CD4-positive, CD25-positive, alpha-beta regulatory T cell (primary cell): ENCODE results near the gene CNTNAP2. TPM values are rescaled to one million over a fixed set of nuclear protein-coding genes. Genes with fewer than 3 reads are reported as not detected.
"Not testable (repeated sequence)": the region's sequence is repeated elsewhere in the genome, so short reads cannot be mapped to it uniquely, and the experiment has no call there.

ENCODE experiments used
- ATAC-seq, 2 donors: fragments of 150-1000 bp; cut with Tn5 transposase; one replicate each; pipeline ENCODE4 v1.10.0; 2021; ENCODE audit warnings: low read depth in 2 of 2, moderate number of reproducible peaks in 2 of 2, moderate library complexity in 1 of 2
- DNase-seq, 3 donors: peaks; one replicate each; pipeline versions ENCODE4 v3.0.0 to v3.0.0-alpha.2; 2012 to 2022; ENCODE audit warnings: mixed read lengths in 1 of 3
- H3K27ac ChIP-seq: one replicate; pipeline ENCODE4 v1.7.0; 2013; ENCODE audit warnings: mild to moderate bottlenecking, low read length; ENCODE audit not compliant: insufficient read depth, poor library complexity, severe bottlenecking
- H3K27me3 ChIP-seq: one replicate; pipeline ENCODE4 v1.7.0; 2013; ENCODE audit warnings: low read length; ENCODE audit not compliant: control insufficient read depth, insufficient read depth
- H3K36me3 ChIP-seq: one replicate; pipeline ENCODE4 v1.7.0; 2013; ENCODE audit warnings: mild to moderate bottlenecking, low read length, moderate library complexity; ENCODE audit not compliant: control insufficient read depth, insufficient read depth
- H3K4me1 ChIP-seq: 2 replicates; pipeline ENCODE4 v1.7.0; 2013; ENCODE audit warnings: mild to moderate bottlenecking, low read length; ENCODE audit not compliant: insufficient read depth, control insufficient read depth, poor library complexity, severe bottlenecking
- H3K4me3 ChIP-seq: one replicate; pipeline ENCODE4 v1.7.0; 2013; ENCODE audit warnings: low read depth, mild to moderate bottlenecking, low read length, moderate library complexity
- H3K9me3 ChIP-seq, 2 experiments: 1 replicate in 1 of 2; 2 replicates in 1 of 2; pipeline ENCODE4 v1.7.0; 2013; ENCODE audit warnings: low read length in 2 of 2, mild to moderate bottlenecking in 1 of 2, moderate library complexity in 1 of 2; ENCODE audit not compliant: control insufficient read depth in 2 of 2
- H3K27ac Mint-ChIP-seq, 3 donors: one replicate each; pipeline ENCODE4 v1.8.0; 2020 to 2022; ENCODE audit warnings: mild to moderate bottlenecking in 3 of 3, mixed read lengths in 3 of 3, moderate library complexity in 2 of 3
- H3K27me3 Mint-ChIP-seq: one replicate; pipeline ENCODE4 v1.8.0; 2022; ENCODE audit warnings: mild to moderate bottlenecking, mixed read lengths
- H3K36me3 Mint-ChIP-seq: one replicate; pipeline ENCODE4 v1.8.0; 2020; ENCODE audit warnings: mixed read lengths
- H3K4me1 Mint-ChIP-seq, 4 donors: one replicate each; pipeline ENCODE4 v1.8.0; 2020 to 2022; ENCODE audit warnings: mixed read lengths in 4 of 4, mild to moderate bottlenecking in 1 of 4
- H3K4me3 Mint-ChIP-seq, 4 donors: one replicate each; pipeline ENCODE4 v1.8.0; 2020 to 2022; ENCODE audit warnings: mild to moderate bottlenecking in 4 of 4, mixed read lengths in 4 of 4, moderate library complexity in 3 of 4
- H3K9me3 Mint-ChIP-seq, 7 donors: one replicate each; pipeline ENCODE4 v1.8.0; 2020 to 2022; ENCODE audit warnings: mixed read lengths in 7 of 7, mild to moderate bottlenecking in 3 of 7, moderate library complexity in 2 of 7
- polyA plus RNA-seq, 4 donors: library from polyadenylated mRNA; unstranded; fragments of 300-500 nt; fragmentation: Illumina TruSeq; gene quantifications; one replicate each; pipeline ENCODE4 v1.2.3, GENCODE V29; 2021
- total RNA-seq: library from RNA; stranded (reverse); gene quantifications from one replicate; pipeline ENCODE4 v1.2.3, GENCODE V29; 2022

Gene CNTNAP2
- total and polyA plus RNA-seq, 5 donors from 2014 or later: 0.02 to 0.15 TPM; not detected in 3

DNA sequence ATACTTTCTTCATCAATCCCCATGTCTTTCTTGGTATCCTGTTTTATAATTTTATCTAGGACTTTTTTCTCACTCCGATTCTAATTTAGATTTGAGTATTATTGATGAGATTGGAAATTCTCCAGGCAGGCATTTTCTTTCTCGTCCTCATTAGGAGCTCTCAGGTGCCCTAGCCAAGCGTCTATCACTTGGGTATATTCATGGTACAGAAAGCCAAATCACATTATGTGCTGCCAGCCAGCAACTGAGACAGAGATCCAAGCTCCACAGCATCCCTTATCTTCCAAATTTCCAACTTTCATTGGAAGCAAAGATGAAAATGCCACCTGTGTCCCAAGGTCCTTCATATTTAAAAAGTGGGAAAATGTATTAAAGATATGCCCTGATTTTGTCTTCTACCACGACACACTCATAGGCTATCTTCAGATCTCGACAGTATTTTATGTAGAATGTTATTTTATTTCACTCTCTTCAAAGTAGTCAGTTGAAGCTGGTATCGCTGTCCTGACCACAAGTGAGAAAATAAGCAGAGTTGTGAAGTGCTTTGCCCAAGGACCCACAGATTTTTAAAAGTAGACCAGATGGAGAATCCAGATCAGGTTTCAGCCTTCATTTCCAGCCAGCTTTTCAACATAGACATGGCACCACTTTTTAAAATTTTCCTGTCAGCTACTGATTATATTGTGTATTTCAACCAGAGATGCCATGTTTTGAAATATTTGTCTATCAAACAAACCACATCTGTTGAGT is 773.4 kb downstream of the CNTNAP2 start:
- no peaks in the 10 kb centered on the region for H3K36me3 Mint-ChIP-seq
- no peak overlapping the region for H3K4me3 Mint-ChIP-seq

DNA sequence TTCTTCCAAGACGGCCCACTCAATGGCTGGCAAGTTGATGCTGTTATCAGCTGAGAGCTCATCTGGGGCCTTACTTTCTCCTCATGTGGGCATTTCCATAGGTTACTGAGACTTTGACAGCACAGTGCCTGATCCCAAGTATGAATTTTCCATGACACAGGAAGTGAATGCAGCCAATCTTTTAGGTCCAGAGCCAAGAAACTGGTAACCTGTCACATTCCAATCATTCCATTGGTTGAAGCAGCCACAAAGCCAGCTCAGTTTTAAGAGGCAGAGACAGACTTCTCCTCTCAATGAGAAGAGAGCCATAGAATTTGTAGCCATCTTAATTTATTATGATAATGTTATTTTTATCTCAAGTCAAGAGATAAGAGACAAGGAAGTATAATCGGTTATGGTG is 775.5 kb downstream of the CNTNAP2 start:
- H3K9me3 ChIP-seq: peaks cover 0 to 4% of the 10 kb centered on the region in 2 experiments
- H3K36me3 ChIP-seq: no peaks in the 10 kb centered on the region
- no peaks in the 10 kb centered on the region for H3K4me1 Mint-ChIP-seq
- H3K4me1 ChIP-seq: no peaks in the 10 kb centered on the region
- H3K27me3 Mint-ChIP-seq: no peaks in the 10 kb centered on the region
- H3K4me3 ChIP-seq: no peak overlapping the region
- H3K4me3 Mint-ChIP-seq: no peak overlapping the region
- no peak overlapping the region for H3K27ac Mint-ChIP-seq
- DNase-seq: no peak
- no peaks in the 10 kb centered on the region for H3K36me3 Mint-ChIP-seq
- H3K27ac ChIP-seq: no peak overlapping the region
- H3K27me3 ChIP-seq: no peaks in the 10 kb centered on the region
- peaks cover 0 to 17% (median 7%) of the 10 kb centered on the region in 7 donors for H3K9me3 Mint-ChIP-seq
- ATAC-seq: no peak

More for the DNA sequence above, 773.4 kb downstream of the CNTNAP2 start:
- Histone ChIP-seq H3K9me3 (peaks cover 0 to 4% of the 10 kb centered on the region in 2 experiments), H3K4me3 (no peak overlapping the region), H3K36me3 (no peaks in the 10 kb centered on the region), H3K27me3 (no peaks in the 10 kb centered on the region), H3K27ac (no peak overlapping the region), H3K4me1 (no peaks in the 10 kb centered on the region)
- no peak for ATAC-seq
- no peaks in the 10 kb centered on the region for H3K27me3 Mint-ChIP-seq
- no peaks in the 10 kb centered on the region for H3K4me1 Mint-ChIP-seq
- no peak overlapping the region for H3K27ac Mint-ChIP-seq
- no peak for DNase-seq
- peaks cover 4 to 14% (median 7%) of the 10 kb centered on the region in 7 donors for H3K9me3 Mint-ChIP-seq

DNA sequence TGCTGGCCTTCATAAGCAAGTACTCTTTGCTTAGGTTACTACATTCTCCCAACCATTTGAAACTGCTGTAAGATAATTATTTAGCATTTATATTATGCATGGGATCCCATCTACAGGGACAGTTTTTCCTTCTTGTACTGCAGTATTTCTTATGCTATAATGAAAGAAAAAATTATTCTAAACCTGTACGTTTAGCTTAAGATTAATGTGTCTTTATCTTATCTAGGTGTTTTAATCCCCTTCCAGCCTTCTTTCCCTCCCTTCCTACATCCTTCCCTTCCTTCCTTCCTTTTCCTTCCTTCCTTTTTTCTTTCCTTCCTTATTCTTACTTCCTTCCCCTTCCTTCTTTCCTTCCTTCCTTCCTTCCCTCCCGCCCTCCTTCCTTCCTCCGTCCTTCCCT is 778.3 kb downstream of the CNTNAP2 start:
- Mint-ChIP-seq H3K27ac (no peak overlapping the region), H3K36me3 (no peaks in the 10 kb centered on the region), H3K9me3 (peaks cover 0 to 22% (median 5%) of the 10 kb centered on the region in 7 donors), H3K4me1 (no peaks in the 10 kb centered on the region), H3K27me3 (no peaks in the 10 kb centered on the region), H3K4me3 (no peak overlapping the region)
- no peaks in the 10 kb centered on the region for H3K27me3 ChIP-seq
- no peak overlapping the region for H3K27ac ChIP-seq
- H3K4me3 ChIP-seq: no peak overlapping the region
- H3K9me3 ChIP-seq: peaks cover 0 to 4% of the 10 kb centered on the region in 2 experiments
- no peak for DNase-seq
- no peaks in the 10 kb centered on the region for H3K4me1 ChIP-seq
- no peaks in the 10 kb centered on the region for H3K36me3 ChIP-seq
- no peak for ATAC-seq

DNA sequence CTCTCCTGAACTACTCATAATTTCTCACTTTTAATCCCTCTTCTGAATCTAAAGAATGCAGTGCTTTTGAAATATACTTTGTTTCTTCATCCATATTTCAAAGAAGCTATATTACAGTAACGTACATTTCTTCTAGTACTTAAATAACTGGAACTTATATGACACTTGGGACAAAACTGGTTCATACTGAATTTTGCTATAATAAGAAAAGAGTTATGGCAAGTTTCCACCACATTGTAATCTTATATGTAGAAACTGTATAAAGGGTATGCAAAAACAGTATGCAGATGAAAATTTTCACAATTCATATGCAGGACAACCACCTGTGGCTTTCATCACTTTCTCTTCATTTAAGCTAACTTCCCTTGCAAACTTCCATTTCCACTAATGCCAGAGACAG is 785.7 kb downstream of the CNTNAP2 start:
- no peak for DNase-seq
- H3K36me3 Mint-ChIP-seq: no peaks in the 10 kb centered on the region
- H3K9me3 ChIP-seq: peaks cover 5 to 7% of the 10 kb centered on the region in 2 experiments

GRCh38 chr7:146902728-146903127 is 786.1 kb downstream of the CNTNAP2 start:
- H3K36me3 Mint-ChIP-seq: no peaks in the 10 kb centered on the region

More for the DNA sequence above, 785.7 kb downstream of the CNTNAP2 start:
- Histone ChIP-seq H3K27ac (no peak overlapping the region), H3K4me3 (no peak overlapping the region), H3K27me3 (no peaks in the 10 kb centered on the region), H3K36me3 (no peaks in the 10 kb centered on the region), H3K4me1 (no peaks in the 10 kb centered on the region)
- no peaks in the 10 kb centered on the region for H3K4me1 Mint-ChIP-seq
- H3K4me3 Mint-ChIP-seq: no peak overlapping the region
- no peaks in the 10 kb centered on the region for H3K27me3 Mint-ChIP-seq
- ATAC-seq: no peak
- H3K9me3 Mint-ChIP-seq: peaks cover 0 to 16% (median 4%) of the 10 kb centered on the region in 7 donors
- no peak overlapping the region for H3K27ac Mint-ChIP-seq

DNA sequence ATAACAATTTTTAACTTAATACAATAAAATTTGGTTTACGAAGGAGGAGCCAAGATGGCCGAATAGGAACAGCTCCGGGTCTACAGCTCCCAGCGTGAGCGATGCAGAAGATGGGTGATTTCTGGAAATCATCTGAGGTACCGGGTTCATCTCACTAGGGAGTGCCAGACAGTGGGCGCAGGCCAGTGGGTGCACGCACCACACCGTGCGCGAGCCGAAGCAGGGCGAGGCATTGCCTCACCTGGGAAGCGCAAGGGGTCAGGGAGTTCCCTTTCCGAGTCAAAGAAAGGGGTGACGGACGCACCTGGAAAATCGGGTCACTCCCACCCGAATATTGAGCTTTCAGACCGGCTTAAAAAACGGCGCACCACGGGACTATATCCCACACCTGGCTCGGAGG is 789.1 kb downstream of the CNTNAP2 start:
- not testable (repeated sequence) for ATAC-seq, H3K27ac Mint-ChIP-seq, H3K4me3 Mint-ChIP-seq

More at GRCh38 chr7:146902728-146903127, 786.1 kb downstream of the CNTNAP2 start:
- H3K27ac ChIP-seq: no peak overlapping the region
- DNase-seq (no peak), ATAC-seq (no peak)
- peaks cover 0 to 16% (median 4%) of the 10 kb centered on the region in 7 donors for H3K9me3 Mint-ChIP-seq
- peaks cover 5 to 7% of the 10 kb centered on the region in 2 experiments for H3K9me3 ChIP-seq
- H3K36me3 ChIP-seq: no peaks in the 10 kb centered on the region
- H3K27ac Mint-ChIP-seq: no peak overlapping the region
- no peaks in the 10 kb centered on the region for H3K27me3 ChIP-seq
- no peaks in the 10 kb centered on the region for H3K4me1 Mint-ChIP-seq
- no peak overlapping the region for H3K4me3 ChIP-seq
- H3K4me1 ChIP-seq: no peaks in the 10 kb centered on the region
- no peaks in the 10 kb centered on the region for H3K27me3 Mint-ChIP-seq
- H3K4me3 Mint-ChIP-seq: no peak overlapping the region

DNA sequence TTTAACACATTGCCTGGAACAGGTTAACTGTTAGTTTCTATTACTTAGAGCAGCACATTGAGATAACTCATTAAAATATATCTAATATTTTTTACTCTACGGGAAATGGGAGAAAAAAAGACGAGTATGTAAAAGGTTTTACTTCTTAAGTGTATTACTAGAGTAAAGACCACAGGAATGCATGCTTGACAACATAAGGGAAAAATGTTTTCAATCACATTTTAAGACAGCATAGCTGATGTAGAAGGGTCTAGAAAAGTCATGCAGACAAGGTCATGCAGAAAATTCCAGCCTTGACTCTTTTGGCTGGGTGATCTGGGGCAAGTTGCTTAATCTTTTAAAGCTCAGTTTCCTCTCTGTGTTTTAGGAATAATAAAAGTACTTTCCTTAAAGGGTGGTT is 806.2 kb downstream of the CNTNAP2 start:
- Mint-ChIP-seq H3K27ac (no peak overlapping the region), H3K4me3 (no peak overlapping the region), H3K36me3 (no peaks in the 10 kb centered on the region), H3K9me3 (peaks cover 3 to 19% (median 7%) of the 10 kb centered on the region in 7 donors), H3K4me1 (no peaks in the 10 kb centered on the region), H3K27me3 (no peaks in the 10 kb centered on the region)
- Histone ChIP-seq H3K9me3 (no peaks in the 10 kb centered on the region), H3K4me1 (no peaks in the 10 kb centered on the region), H3K27me3 (no peaks in the 10 kb centered on the region), H3K36me3 (no peaks in the 10 kb centered on the region), H3K4me3 (no peak overlapping the region), H3K27ac (no peak overlapping the region)
- DNase-seq (no peak), ATAC-seq (no peak)

More for the DNA sequence above, 789.1 kb downstream of the CNTNAP2 start:
- not testable (repeated sequence) for H3K36me3 Mint-ChIP-seq, H3K4me1 ChIP-seq, H3K36me3 ChIP-seq, DNase-seq, H3K4me3 ChIP-seq, H3K9me3 ChIP-seq, H3K27me3 Mint-ChIP-seq, H3K4me1 Mint-ChIP-seq, H3K27me3 ChIP-seq, H3K27ac ChIP-seq
- H3K9me3 Mint-ChIP-seq: peaks cover 0 to 11% (median 0%) of the 10 kb centered on the region in 7 donors

DNA sequence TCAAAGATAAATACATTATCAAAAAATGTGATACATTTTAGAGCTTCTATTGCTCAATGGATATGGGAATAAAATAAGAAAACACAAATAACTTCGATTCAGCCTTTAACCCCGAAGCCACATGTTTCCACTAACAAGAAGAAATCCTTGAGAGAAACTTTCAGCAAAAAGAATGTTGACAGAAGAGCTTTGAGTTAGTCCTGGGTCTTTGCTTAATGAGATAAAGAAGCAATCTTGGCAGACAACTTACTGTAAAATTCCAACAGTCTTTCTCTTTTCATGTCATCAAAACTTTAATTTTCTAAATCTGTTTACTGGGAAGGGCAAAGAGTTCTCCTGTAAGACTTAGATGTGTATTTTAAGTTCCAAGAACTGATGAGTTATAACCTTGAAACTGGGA is 810.2 kb downstream of the CNTNAP2 start:
- ATAC-seq: no peak
- no peaks in the 10 kb centered on the region for H3K36me3 ChIP-seq
- H3K27me3 Mint-ChIP-seq: no peaks in the 10 kb centered on the region

More for the DNA sequence above, 810.2 kb downstream of the CNTNAP2 start:
- no peak overlapping the region for H3K27ac ChIP-seq
- H3K9me3 ChIP-seq: peaks cover 0 to 3% of the 10 kb centered on the region in 2 experiments
- no peak overlapping the region for H3K4me3 ChIP-seq
- no peaks in the 10 kb centered on the region for H3K27me3 ChIP-seq
- no peak overlapping the region for H3K4me3 Mint-ChIP-seq
- H3K27ac Mint-ChIP-seq: no peak overlapping the region
- H3K9me3 Mint-ChIP-seq: peaks cover 0 to 3% (median 1%) of the 10 kb centered on the region in 7 donors
- no peak for DNase-seq
- no peaks in the 10 kb centered on the region for H3K4me1 ChIP-seq
- H3K4me1 Mint-ChIP-seq: no peaks in the 10 kb centered on the region
- H3K36me3 Mint-ChIP-seq: no peaks in the 10 kb centered on the region
